ENCODE results near the gene TCOF1.
A peak's percentile ranks its signal among the peaks of the same experiment; 100 is the strongest.

Gene TCOF1

DNA sequence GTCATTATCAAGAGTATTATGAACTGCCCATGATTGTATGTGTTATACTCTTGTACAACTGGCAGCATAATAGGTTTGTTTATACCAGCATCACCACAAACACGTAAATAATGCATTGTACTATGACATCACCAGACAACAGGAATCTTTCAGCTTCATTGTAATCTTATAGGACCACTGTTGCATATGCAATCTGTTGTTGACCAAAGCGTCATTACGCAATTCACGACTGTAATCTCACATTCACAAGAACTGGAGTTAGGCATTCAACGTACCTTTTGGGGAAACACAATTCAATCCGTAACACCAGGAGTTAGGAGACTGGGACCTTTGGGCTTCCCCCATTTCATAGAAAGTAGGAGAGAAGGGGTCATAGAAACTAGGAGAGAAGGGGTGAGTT lies 34.4 kb upstream of the TCOF1 start:
- no peak for DNase-seq

GRCh38 chr5:150323819-150324218 lies 33.7 kb upstream of the TCOF1 start:
- no peak for DNase-seq

- no peak for DNase-seq
Measured at GRCh38 chr5:150325426-150325825, 32.1 kb upstream of the TCOF1 start.

DNA sequence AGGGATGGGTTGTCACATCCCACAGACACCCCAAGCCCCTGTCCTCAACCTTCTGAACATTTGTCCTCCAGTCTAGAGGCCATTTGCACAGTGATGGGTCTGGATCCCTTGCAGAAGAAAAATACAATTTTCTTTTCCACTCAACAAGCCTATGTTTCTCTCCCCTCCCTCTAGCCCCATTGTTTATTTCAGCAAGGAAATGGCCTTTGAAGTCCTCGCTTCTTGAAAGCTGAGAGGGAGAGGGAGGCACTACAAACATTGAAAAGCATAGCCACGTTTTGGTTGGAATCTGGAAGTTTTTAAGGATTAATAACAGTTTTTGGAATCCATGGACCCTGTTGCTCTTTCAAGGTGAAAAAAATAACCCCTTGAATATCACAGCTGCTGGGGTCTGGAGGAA lies 30.8 kb upstream of the TCOF1 start:
- DNase-seq = no peak

GRCh38 chr5:150327139-150327538 lies 30.4 kb upstream of the TCOF1 start:
- DNase-seq = no peak

- DNase-seq = no peak
Measured at GRCh38 chr5:150328515-150328914, 29.0 kb upstream of the TCOF1 start.

DNA sequence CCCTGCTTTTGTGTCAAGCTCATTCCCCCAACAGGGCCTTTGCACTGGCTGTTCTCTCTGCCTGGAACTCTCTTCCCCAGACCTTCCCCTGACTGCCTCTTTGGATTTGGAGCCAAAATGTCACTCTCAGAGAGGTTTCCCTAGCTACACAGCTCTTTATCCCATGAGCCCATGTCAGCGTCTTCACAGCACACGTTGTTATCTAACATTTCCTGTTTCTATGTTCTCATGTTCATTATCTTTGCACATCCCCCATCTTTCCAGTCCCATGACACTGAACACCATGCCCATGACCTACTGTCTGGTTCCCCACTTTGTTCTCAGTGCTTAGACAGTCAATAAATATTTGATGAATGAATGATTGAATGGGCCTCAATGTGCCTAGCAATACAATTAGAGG lies 28.5 kb upstream of the TCOF1 start:
- no peak for DNase-seq

DNA sequence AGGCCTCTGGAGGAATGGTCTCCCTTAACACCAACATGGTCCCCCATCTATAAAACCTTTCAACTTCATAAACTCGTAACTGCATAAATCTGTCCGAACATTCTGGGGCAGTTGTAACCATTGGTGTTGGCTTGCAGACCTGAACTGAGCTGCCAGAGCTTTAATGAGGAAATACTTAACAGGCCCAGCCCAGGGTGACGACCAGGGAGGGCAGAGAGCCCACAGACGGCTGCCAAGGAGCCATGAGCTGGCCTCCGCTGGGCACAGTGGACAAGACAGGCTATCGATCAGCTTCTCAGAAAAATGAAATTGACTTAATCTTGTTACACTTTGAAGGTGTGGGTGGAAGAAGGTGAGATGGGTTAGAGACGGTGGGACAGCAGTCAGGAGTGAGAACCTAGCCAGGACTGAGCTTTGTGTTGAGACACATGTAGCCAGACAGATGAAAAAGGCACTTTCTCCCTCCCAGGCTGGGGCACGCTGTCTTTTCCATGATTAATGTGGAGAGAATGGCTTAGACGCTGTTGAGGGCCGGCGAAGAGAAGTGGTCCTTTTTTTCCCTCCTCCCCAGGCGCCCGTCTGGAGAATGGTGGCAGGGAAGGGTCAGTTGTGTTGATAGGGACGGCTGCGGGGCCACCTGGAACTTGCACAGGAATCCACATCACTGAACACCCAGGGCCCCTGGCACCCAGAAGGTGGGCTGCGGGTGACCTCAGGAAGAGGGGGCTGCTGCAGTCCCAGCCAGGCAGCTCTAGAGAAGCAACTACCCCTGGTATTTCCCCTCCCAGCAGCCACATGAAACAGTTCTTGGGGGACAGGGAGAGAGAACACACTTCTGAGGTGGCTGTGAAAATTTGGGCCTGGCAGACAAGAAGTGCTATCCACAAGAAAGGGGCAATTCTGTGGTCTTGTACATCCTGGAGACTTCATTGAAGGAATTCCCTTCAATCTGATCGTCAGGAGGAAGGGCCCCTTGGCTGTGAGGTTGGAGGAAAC lies 27.3 kb upstream of the TCOF1 start:
- no peak for DNase-seq

DNA sequence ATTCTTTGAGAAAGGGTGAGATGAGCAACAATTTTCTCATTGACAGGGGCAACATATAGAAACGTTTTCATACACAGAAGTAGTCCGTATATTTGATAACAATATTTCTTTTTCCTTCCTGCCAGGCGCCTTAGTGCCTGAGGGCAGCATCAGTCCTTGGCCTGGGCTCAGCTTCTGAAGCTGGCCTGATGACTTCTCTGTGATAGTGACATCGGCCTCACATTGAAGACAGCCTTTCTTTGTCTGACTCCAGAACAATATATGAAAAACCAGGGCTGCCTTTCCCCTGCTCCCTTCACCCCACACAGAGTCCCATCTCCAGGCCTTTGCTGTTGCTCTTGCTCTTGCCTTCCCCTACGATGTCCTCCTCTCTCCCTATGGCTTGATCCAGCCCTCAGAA lies 24.1 kb upstream of the TCOF1 start:
- DNase-seq = no peak

DNA sequence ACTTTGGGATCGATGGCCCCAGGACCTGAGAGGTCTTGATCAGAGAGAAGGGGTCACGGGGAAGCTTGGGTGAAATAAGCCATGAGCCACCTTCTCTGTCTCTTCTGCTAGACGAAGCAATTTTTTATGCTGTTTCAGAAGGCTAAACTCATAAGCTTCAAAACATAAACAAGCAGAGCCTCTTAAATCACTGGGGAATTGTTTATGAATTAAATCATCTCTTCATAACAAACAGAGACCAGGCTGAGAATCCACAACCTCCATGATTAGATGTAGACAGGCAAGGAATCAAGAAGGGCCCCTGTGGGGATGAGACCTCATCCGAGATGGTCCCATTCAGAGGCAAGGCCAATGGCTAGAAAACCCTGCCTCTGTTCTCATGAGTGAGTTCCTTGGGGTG lies 21.7 kb upstream of the TCOF1 start:
- no peak for DNase-seq

GRCh38 chr5:150338546-150338945 lies 19.0 kb upstream of the TCOF1 start:
- DNase-seq = no peak

GRCh38 chr5:150339165-150339564 lies 18.3 kb upstream of the TCOF1 start:
- DNase-seq = no peak

GRCh38 chr5:150339841-150340240 lies 17.7 kb upstream of the TCOF1 start:
- no peak for DNase-seq

- DNase-seq = no peak
Measured at GRCh38 chr5:150340614-150341255, 16.8 kb upstream of the TCOF1 start.

GRCh38 chr5:150341331-150341730 lies 16.2 kb upstream of the TCOF1 start:
- no peak for DNase-seq

GRCh38 chr5:150341989-150342388 lies 15.5 kb upstream of the TCOF1 start:
- DNase-seq = no peak

GRCh38 chr5:150342583-150342982 lies 14.9 kb upstream of the TCOF1 start:
- DNase-seq = no peak

DNA sequence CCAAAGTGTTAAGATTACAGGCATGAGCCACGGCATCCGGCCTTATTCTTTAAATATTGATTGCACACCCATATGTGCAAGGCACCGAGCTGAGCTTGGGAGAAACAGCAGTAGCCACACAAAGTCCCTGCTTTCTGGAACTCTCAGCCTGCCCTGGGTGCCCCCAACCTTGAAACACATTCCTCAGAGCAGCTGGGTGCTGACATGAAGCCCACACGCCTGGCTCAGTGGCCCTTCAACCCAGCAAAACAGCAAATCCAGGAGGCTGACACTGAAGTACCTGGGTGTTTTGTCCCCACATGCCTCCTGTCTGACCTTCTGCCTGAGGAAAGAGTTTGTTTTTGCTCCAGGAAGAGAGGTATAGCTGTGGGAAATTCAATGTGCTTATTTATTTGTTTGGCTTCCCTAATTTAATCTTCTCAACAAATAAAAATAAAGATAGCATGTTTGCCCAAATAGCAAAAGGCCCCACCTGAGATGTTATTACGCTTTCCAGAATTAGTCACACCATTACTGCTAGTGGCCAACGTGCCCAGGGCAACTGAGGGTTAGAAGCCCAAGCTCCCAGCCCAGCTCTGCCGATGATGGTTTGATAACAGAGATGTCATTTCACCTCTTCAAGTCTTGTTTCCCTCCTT lies 13.4 kb upstream of the TCOF1 start:
- DNase-seq = no peak

DNA sequence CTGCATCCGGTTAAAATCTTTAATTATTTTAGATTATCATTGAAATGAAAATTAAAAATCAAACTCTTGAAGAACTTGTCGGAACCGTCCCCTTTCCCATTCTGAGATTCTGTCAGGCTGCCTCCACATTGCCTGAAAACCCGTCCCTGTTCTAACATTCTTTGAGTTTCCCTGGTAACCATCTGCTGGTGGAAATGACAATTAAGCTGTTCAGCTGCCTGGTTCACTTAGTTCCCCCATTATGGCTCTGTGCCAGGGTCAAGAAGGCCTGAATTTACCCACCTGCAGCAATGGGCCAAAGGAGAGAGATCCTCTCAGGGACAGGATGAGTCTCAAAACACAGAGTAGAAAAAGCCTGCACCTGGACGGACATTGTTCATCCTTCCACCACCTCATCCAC lies 11.8 kb upstream of the TCOF1 start:
- DNase-seq = peak; percentile 2

- DNase-seq = no peak
Measured at GRCh38 chr5:150346592-150346991, 10.9 kb upstream of the TCOF1 start.

DNA sequence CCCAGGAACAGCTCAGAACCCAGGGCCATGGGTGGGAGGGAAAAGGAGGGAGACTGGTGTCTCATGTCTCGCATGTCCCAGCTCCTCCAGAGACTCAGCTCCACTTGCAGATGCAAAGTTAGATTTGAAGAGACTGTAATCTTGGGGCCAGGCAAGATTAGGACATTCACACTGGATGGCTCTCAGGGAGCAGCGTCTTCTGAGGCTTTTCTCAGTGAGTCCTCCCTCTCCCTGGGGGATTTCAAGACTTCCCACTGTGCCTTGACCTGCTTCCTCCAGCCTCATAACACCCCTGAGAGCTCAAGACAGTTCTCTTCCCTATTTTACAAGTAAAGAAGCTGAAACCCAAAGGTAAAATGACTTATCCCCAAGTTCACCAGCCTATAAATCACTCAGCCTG lies 10.5 kb upstream of the TCOF1 start:
- no peak for DNase-seq

DNA sequence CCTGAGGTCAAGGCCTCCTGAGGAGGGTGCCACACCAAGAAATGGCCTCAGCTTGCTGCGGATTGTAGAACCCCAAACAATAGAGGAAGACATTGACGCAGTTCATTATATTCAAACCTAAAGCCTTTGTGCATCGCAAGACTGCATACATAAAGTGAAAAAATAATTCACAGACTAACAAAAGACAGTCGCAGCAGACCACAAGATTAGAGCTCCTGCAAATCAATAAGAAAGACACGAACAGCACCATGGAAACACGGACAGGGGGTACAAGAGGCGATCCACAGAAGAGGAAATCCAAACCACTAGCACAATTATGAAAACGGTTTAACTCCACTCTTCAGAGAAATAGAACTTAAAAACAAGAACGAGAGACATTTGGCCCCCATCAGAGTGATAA lies 10.0 kb upstream of the TCOF1 start:
- DNase-seq = no peak

DNA sequence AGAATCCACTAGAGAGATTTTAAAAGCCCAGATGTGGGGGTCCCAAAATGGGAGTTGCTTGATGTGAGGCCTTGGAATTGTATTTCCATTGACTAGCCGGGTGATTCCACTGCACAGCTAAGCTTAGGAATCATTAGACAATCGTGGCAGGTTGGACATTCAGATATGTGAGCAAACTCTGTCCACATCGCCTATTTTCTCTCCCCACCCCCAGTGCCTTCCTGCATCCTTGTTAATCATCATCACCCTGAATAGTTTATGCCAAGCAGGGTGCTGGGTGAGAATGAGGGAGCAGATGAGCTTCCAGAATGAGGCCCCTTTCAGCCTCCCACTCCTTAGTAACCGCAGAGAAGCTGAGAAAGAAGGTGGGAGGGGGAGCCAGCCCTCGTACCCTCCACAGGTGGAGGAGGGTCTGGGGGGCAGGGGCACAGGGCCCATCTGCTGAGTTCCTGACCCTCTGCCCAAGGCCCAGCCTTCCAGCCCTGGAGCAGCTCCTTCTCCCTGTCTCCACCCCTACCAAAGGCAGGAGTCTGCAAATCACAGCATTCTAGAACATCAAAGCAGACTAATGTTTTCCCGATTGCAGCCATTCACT lies 7.7 kb upstream of the TCOF1 start:
- no peak for DNase-seq
